HepG2 (cell line): ENCODE measurements around the gene U2AF1. TPM values are rescaled to one million over a fixed set of nuclear protein-coding genes. Genes with fewer than 3 reads are reported as not detected.
A peak's percentile ranks its signal among the peaks of the same experiment; 100 is the strongest.
"Not testable (repeated sequence)": the region's sequence is repeated elsewhere in the genome, so short reads cannot be mapped to it uniquely, and the experiment has no call there.

Experiments
- ATAC-seq: fragments of 200-7000 bp; cut with Tn5 transposase; 3 replicates; pipeline ENCODE4 v1.9.1; 2020; ENCODE audit warnings: mild to moderate bottlenecking, moderate library complexity
- BruUV-seq: library from RNA; stranded (reverse); fragments of 400-500 nt; replicated peaks from 2 replicates; lab custom pipeline; 2021; lab: Mats Ljungman, UMichigan
- CTCF ChIA-PET: fragments of 300-600 bp; formaldehyde crosslinking; extraction: SDS; loops from one replicate; lab custom pipeline; 2021; ENCODE audit warnings: low total read pairs, inconsistent platforms, low intra/inter-chr PET ratio; lab: Yijun Ruan, JAX
- POLR2A ChIA-PET: fragments of 350-600 bp; sonication (Branson Sonifier 250); formaldehyde crosslinking; loops from one replicate; lab custom pipeline; 2020; ENCODE audit warnings: antibody characterized with exemption, inconsistent platforms; lab: Yijun Ruan, JAX
- DNase-seq: peaks from one replicate; pipeline ENCODE4 v3.0.0-alpha.2; 2015; ENCODE audit warnings: low spot score
- FAIRE-seq: peaks from 3 replicates; lab custom pipeline; 2011; peaks lifted over from hg19 to GRCh38; lab: Jason Lieb, UNC
- H2AFZ ChIP-seq: one replicate; pipeline ENCODE4 v1.6.1; 2011; ENCODE audit warnings: low read length, inconsistent platforms
- H3K27ac ChIP-seq: fragments of 300-600 bp; 3 replicates; pipeline ENCODE4 v1.8.0; 2011; ENCODE audit warnings: mixed run types, mild to moderate bottlenecking, mixed read lengths, low read length, inconsistent platforms; ENCODE audit not compliant: insufficient read depth; ENCODE audit errors: extremely low read length
- H3K27me3 ChIP-seq, 2 experiments: fragments of 200-600 bp in 1 of 2; 2 replicates in 1 of 2; 3 replicates in 1 of 2; pipeline versions ENCODE4 v1.6.0 to v1.8.0; 2011; ENCODE audit warnings: low read length in 2 of 2, mild to moderate bottlenecking in 2 of 2, moderate library complexity in 2 of 2, inconsistent platforms in 1 of 2; ENCODE audit not compliant: insufficient read depth in 2 of 2, control insufficient read depth in 1 of 2
- H3K36me3 ChIP-seq, 2 experiments: fragments of 200-600 bp in 1 of 2; replicated peaks in 1 of 2; 2 replicates in 1 of 2; 3 replicates in 1 of 2; pipeline versions ENCODE4 v1.5.1 to v1.8.0; 2011; ENCODE audit warnings: low read length in 2 of 2, inconsistent platforms in 1 of 2; ENCODE audit not compliant: insufficient read depth in 2 of 2, control insufficient read depth in 1 of 2
- H3K4me1 ChIP-seq: 2 replicates; pipeline ENCODE4 v1.5.1; 2012; ENCODE audit warnings: low read length, inconsistent platforms; ENCODE audit not compliant: insufficient read depth
- H3K4me2 ChIP-seq: 2 replicates; pipeline ENCODE4 v1.6.0; 2011; ENCODE audit warnings: low read depth, low read length, inconsistent platforms
- H3K4me3 ChIP-seq, 3 experiments: fragments of 200-600 bp in 1 of 3; sonication (generic), shearing (Covaris generic) in 1 of 3; replicated peaks in 1 of 3; 2 replicates each; pipeline ENCODE4 v1.5.1; 2011 to 2016; ENCODE audit warnings: low read length in 3 of 3, inconsistent platforms in 2 of 3, low read depth in 2 of 3, mild to moderate bottlenecking in 2 of 3, control low read depth in 1 of 3, mixed read lengths in 1 of 3; ENCODE audit not compliant: insufficient read depth in 1 of 3
- H3K79me2 ChIP-seq: one replicate; pipeline ENCODE4 v1.6.1; 2011; ENCODE audit warnings: low read length, inconsistent platforms; ENCODE audit not compliant: insufficient read depth
- H3K9ac ChIP-seq: 2 replicates; pipeline ENCODE4 v1.6.0; 2011; ENCODE audit warnings: mild to moderate bottlenecking, low read depth, low read length, inconsistent platforms; ENCODE audit not compliant: insufficient read depth
- H3K9me3 ChIP-seq: 2 replicates; pipeline ENCODE4 v1.5.1; 2012; ENCODE audit warnings: mild to moderate bottlenecking, low read length
- H4K20me1 ChIP-seq: 2 replicates; pipeline ENCODE4 v1.6.0; 2011; ENCODE audit warnings: inconsistent platforms, mild to moderate bottlenecking, low read length, moderate library complexity; ENCODE audit not compliant: insufficient read depth
- NR2F6 ChIP-seq, 2 experiments: IDR thresholded peaks; 2 replicates each; pipeline ENCODE4 v1.6.1; 2016; ENCODE audit warnings: antibody characterized with exemption in 1 of 2, mild to moderate bottlenecking in 1 of 2
- RARA ChIP-seq: IDR thresholded peaks from 2 replicates; pipeline ENCODE4 v1.6.1; 2016; ENCODE audit warnings: missing genetic modification reagents, missing compliant biosample characterization
- RXRB ChIP-seq: IDR thresholded peaks from 2 replicates; pipeline ENCODE4 v1.6.1; 2016; ENCODE audit warnings: borderline replicate concordance, missing genetic modification reagents, missing compliant biosample characterization
- STAG1 ChIP-seq: sonication (generic); formaldehyde crosslinking; IDR thresholded peaks from 2 replicates; pipeline ENCODE4 v1.4.0; 2020; ENCODE audit warnings: missing genetic modification reagents
- WGBS: methylation state at CpG from one replicate; pipeline ENCODE4 v1.1.6; 2017; ENCODE audit warnings: low lambda C conversion rate; 5-methylcytosine and 5-hydroxymethylcytosine counted together
- in situ Hi-C: cut with HindIII; loops from 2 replicates; pipeline ENCODE4 v1.10.0; 2017; ENCODE audit warnings: low pct_unique_long_range_greater_than_20kb; ENCODE audit not compliant: extremely low pct_ligation_motif_present
- intact Hi-C: fragments of 100-400 bp; cut with micrococcal nuclease; formaldehyde crosslinking; loops from one replicate; pipeline ENCODE4 v1.10.0; 2022; ENCODE audit not compliant: unreplicated experiment
- polyA plus RNA-seq, 8 experiments: library from polyadenylated mRNA; depleted of rRNA in 3 of 8; stranded (reverse) in 7 of 8; unstranded in 1 of 8; fragments of >200 nt; fragmentation: Illumina TruSeq in 4 of 8; extraction: Trizol in 4 of 8; gene quantifications; 2 replicates each; pipeline versions ENCODE4 v1.2.1 to v1.2.3, GENCODE V29; 2011 to 2016; ENCODE audit warnings: low read depth in 4 of 8, missing spikeins in 1 of 8, mixed read lengths in 1 of 8; ENCODE audit not compliant: insufficient read depth in 1 of 8
- total RNA-seq, 5 experiments: library from RNA; depleted of rRNA; stranded (reverse); fragments of >200 nt; fragmentation: Illumina TruSeq; extraction: Trizol; gene quantifications; 2 replicates each; pipeline ENCODE4 v1.2.3, GENCODE V29; 2016; ENCODE audit warnings: low read depth in 1 of 5
- TF ChIP-seq, protein P1 (sequence below): sonication (generic); formaldehyde crosslinking; IDR thresholded peaks from 2 replicates; pipeline ENCODE4 v1.4.0; 2020; ENCODE audit warnings: missing genetic modification reagents, borderline replicate concordance

U2AF1 gene
- total and polyA plus RNA-seq, 2 of the 13 experiments (the other 11 are each of a cell fraction or from before 2014, with no cell fraction given), result 21.2 to 26.8 TPM

DNA sequence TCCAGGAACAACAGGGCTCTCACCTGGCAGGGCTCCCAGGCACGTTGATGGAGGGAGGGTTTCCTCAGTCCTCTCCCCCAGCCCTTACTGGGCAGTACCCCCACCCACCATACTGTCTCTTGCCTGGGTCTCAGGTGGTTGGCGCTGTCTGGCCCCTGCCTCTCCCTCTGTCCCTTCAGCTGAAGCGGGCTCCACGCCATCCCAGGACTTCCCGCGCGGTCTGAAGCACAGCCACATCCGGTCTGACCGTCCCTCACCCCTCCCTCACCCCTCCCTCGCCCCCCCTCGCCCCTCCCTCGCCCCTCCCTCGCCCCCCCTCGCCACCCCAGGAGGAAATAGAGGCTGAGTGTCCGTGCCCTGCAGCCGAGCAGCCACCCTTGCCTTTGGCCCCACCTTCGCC is 34.0 kb upstream of the U2AF1 start:
- POLR2A ChIA-PET, in situ Hi-C loops: not testable (repeated sequence)

DNA sequence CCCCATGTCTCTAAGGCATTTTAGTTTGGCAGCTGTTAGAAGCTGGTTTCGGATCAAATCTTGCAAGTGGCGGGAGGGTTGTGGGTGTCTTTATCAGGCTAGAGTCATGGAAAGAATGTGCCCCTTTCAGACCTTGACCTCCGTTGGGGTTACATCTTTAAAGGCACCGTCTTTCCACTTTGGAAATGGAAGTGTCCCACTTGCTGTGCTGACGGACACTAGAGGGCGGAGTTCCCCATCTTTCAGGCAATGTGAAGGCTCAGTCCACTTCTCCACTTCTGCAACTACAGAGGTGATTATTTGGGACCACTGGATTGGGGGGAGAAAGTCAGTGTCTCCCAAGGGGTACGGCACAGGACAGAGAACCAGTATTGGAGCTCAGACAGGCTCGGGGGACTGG is 31.6 kb upstream of the U2AF1 start:
- H3K4me1 ChIP-seq; H3K36me3 ChIP-seq; H3K9ac ChIP-seq; H2AFZ ChIP-seq; DNase-seq; H3K79me2 ChIP-seq; POLR2A ChIA-PET; TF ChIP-seq NR2F6 (IDR thresholded peaks at IDR 0.05): not testable (repeated sequence)
- ATAC-seq, result peak; percentile 85
- TF ChIP-seq RARA (CRISPR knock-in tag) (peak; percentile 46; the same call in 1 of the 2 replicates), RXRB (CRISPR knock-in tag) (0 out of 2 replicates have a peak, but pooled peaks have one; percentile 23), STAG1 (CRISPR knock-in tag) (peak; percentile 37), NR2F6 (CRISPR knock-in tag; IDR thresholded peaks at IDR 0.05) (peak; percentile 72)
- TF ChIP-seq, protein P1, sequence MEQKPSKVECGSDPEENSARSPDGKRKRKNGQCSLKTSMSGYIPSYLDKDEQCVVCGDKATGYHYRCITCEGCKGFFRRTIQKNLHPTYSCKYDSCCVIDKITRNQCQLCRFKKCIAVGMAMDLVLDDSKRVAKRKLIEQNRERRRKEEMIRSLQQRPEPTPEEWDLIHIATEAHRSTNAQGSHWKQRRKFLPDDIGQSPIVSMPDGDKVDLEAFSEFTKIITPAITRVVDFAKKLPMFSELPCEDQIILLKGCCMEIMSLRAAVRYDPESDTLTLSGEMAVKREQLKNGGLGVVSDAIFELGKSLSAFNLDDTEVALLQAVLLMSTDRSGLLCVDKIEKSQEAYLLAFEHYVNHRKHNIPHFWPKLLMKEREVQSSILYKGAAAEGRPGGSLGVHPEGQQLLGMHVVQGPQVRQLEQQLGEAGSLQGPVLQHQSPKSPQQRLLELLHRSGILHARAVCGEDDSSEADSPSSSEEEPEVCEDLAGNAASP (CRISPR knock-in tag), result peak; percentile 23; the same call in 1 of the 2 replicates
- TF ChIP-seq, all 625 proteins: peak for 5; not testable (repeated sequence) for 620
- in situ Hi-C loops, H3K27ac ChIP-seq, H3K4me2 ChIP-seq, H3K9me3 ChIP-seq, H4K20me1 ChIP-seq, H3K4me3 ChIP-seq, CTCF ChIA-PET, intact Hi-C loops, H3K27me3 ChIP-seq, BruUV-seq: not testable (repeated sequence)
- peak; percentile 98 for FAIRE-seq
- no CpG with 5 or more reads among the region's 8 CpGs for WGBS

More for the DNA sequence above, 34.0 kb upstream of the U2AF1 start:
- H3K4me1 ChIP-seq, FAIRE-seq, H2AFZ ChIP-seq, CTCF ChIA-PET, H3K4me2 ChIP-seq, H3K9me3 ChIP-seq, H3K79me2 ChIP-seq, H4K20me1 ChIP-seq, H3K4me3 ChIP-seq, H3K27ac ChIP-seq, intact Hi-C loops, H3K36me3 ChIP-seq, ATAC-seq, DNase-seq, H3K9ac ChIP-seq, H3K27me3 ChIP-seq, BruUV-seq: not testable (repeated sequence)
- no CpG with 5 or more reads among the region's 17 CpGs for WGBS

DNA sequence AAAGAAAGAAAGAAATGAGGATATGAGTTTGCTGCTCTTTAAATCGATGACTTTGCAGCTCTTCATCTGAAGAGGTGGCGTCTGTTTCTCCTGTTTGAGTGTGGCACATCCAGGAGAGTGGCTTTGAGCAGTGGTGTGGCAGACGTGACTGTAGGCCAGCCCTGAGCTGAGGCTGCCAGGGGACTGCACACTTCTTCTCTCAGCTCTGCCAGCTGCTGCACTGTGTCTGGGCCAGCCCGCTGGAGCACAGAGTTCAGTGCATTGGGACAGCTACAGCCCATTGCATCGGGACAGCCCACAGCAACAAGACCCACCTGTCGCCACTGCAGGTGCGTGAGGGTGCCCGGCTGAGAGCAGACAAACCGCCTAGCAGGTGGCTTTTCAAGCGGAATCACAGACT is 27.1 kb upstream of the U2AF1 start:
- H3K9ac ChIP-seq, H3K27me3 ChIP-seq, POLR2A ChIA-PET, CTCF ChIA-PET, H2AFZ ChIP-seq, H3K4me1 ChIP-seq, ATAC-seq, H3K9me3 ChIP-seq, H3K27ac ChIP-seq, FAIRE-seq, BruUV-seq, in situ Hi-C loops, H3K4me3 ChIP-seq, intact Hi-C loops, H3K79me2 ChIP-seq, DNase-seq, H3K36me3 ChIP-seq, H3K4me2 ChIP-seq, H4K20me1 ChIP-seq: not testable (repeated sequence)
- no CpG with 5 or more reads among the region's 10 CpGs for WGBS
